Measurements from ENCODE around the gene MYO1G.
"Not testable (repeated sequence)": the region's sequence is repeated elsewhere in the genome, so short reads cannot be mapped to it uniquely, and the experiment has no call there.

Gene MYO1G

DNA sequence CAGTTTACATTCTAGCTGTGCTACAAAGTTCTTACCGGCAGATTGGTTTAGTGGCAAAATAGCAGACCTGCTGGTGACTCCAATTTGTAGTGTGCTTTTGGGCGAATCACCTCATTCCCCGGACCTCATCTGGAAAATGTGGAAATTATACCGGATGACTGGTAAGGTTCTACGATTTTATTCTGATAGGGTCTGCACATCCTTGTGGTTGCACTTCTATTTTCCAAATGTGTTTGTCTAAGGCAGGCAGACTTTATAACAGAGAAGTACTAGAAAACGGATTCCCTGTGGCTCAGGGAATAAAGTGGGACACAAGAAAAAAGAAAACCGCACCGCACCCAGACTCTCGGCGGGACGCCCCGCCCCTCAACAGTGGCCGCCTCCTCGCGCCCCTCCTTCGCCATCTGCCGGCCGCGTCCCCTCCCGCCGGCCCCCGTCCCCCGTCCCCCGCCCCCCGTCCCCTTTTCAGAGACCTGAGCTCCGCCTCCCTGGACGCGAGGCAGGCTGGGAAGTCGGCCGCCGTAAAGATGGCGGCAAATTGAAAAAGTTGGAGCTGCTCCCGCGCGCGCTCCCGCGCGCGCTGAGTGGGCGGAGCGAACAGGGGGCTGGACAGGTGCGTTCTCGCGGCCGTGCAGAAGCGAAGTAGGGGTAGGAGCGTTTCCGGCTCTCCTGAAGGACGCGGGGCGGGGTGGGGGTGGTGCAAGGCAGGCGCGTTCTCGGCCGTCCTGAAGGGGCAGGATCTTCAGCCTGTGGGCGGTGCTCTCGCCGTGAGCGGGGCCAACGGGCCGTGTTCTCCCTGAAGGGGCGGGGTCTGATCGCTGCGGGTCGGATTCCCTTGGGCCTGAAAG, 20.7 kb upstream of the MYO1G start:
- DNase-seq (ENCODE audit: low read depth in 2 of 2): peak; percentile 98

DNA sequence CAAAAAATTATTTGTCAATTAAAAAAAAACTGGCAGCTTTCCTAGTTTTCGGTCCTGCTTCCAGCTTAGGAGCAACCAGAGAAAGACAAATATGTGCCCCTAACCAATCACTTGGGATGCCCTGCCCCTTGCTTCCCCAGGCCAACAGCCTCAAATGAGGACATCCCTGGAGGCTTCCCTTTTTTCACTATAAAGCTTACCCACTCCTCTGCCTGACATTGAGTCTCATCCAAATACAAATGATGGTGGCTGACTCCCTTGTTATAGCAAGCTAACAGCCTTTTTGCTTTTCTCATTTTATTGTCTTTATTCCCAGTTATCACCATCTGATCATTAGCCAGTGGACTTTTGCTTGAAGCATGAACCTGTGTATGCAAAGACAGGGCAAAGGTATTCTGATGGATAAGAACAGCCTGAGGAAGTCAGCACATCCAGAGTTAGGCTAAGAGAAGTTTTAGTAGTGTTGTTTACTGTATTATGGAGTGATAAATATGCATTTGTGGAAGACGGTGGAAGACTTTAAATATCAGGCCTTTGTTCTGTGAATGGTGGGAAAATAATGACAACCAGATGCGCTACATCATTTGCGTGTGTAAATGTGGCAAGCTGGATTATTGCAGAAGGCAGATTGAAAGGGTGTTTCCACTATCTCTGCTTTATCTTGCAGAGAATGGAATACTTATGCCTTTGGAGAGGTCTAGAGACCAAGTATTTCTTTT, 19.5 kb upstream of the MYO1G start:
- DNase-seq (ENCODE audit: low read depth in 2 of 2): no peak

DNA sequence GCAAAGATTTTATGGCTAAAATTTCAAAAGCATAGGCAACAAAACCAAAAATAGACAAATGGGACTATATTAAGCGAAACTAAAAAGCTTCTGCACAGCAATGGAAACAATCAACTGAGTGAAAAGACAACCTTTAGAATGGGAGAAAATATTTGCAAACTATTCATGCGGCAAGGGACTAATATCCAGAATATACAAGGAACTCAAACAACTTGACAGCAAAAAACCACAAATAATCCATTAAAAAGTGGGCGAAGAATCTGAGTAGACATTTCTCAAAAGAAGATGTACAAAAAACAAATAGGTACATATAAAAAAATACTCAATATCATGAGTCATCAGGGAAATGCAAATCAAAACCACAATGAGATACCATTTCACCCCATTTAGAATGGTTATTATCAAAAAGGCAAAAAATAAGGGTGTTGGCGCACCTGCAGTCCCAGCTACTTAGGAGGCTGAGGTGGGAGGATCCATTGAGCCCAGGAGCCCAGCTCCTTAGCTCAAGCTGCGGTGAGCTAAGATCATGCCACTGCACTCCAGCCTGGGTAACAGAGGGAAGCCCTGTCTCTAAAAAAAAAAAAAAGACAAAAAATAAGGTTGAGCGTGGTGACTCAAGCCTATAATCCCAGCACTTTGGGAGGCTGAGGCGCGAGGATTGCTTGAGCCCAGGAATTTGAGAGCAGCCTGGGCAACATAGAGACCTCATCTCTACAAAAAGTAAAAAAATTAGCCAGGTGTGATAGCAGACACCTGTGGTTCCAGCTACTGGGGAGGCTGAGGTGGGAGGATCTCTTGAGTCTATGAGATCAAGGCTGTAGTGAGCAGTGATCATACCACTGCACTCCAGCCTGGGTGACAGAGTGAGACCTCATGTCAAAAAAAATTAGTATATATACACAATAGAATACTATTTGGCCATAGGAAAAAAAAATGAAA, 17.0 kb upstream of the MYO1G start:
- DNase-seq (ENCODE audit: low read depth in 2 of 2): no peak

DNA sequence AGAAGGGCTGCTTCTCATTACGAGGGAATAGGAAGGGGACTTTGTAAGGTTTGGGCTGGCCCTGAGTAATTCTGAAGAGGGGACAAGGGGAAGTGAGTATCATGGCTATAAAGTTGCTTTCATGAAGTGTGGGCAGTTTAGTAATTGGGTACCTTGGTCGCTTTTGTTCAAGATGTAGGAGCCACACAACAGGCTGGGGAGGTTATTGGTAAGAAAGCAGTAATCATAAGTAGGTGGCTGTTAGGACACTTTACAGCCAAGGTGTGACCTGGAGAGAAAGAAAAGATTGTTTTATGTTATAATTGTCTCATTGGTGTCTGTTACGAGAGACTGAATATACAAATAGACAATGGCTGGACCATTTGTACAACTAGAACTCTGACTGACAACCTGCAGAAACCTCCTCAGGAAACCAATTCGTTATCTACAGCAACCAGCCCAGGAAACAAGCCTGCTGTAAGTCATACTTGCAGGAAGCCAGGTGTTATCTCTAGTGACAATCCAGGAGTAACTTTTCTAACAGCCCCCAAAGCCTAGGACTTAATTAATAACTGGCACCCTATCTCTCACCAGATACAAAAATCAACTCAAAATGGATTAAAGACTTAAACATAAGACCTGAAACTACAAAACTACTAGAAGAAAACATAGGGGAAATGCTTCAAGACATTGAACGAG, 16.2 kb upstream of the MYO1G start:
- DNase-seq (ENCODE audit: low read depth in 2 of 2): no peak

DNA sequence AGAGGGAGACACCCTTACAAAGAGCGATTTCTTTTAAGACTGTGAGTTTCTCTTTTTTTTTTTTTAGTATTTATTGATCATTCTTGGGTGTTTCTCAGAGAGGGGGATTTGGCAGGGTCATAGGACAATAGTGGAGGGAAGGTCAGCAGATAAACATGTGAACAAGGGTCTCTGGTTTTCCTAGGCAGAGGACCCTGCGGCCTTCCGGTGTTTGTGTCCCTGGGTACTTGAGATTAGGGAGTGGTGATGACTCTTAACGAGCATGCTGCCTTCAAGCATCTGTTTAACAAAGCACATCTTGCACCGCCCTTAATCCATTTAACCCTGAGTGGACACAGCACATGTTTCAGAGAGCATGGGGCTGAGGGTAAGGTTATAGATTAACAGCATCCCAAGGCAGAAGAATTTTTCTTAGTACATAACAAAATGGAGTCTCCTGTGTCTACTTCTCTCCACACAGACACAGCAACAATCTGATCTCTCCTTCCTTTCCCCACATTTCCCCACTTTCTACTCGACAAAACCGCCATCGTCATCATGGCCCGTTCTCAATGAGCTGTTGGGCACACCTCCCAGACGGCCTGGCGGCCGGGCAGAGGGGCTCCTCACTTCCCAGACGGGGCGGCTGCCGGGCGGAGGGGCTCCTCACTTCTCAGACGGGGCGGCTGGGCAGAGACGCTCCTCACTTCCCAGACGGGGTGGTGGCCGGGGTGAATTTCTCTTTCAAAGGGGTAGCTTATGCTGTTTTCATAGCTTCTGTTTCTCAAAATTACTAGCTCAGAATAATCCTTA, 13.4 kb upstream of the MYO1G start:
- DNase-seq (ENCODE audit: low read depth in 2 of 2): not testable (repeated sequence)

DNA sequence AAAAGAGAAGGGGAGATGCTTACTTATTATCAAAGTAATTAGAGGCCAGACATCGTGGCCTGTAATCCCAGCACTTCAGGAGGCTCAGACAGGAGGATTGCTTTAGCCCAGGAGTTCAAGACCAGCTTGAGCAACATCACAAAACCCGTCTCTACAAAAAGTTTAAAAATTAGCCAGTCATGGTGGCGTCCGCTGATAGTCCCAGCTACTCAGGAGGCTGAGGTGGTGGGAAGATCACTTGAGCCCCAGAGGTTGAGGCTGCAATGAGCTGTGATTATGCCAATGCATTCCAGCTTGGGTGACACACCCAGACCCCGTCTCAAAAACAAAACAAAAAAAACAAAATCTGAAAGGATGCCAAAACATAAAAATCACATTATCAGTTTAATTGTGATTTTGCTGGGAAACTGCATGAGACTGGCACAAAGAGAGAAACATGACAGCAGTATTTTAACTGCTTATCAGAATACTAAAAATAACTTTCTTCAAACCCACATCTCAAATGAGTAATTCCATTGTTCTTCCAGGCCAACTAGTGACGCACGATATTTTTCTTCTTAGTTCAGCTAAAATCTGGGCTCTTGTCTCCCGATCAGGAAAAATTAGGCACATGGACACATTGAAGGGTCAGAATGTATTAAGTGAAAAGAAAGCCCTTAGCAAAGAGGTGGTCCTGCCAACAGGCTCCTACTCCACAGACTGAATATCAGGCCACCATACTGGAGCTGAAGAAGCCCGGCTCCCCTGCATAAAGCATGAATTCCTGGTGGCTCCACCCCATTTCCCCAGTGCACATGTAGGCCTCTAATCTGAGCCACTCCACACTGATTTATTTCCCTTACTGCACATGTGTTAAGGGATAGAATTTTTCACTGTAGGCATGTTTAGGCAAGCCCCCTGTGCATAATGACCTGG, 11.6 kb upstream of the MYO1G start:
- no peak for DNase-seq (ENCODE audit: low read depth in 2 of 2)

DNA sequence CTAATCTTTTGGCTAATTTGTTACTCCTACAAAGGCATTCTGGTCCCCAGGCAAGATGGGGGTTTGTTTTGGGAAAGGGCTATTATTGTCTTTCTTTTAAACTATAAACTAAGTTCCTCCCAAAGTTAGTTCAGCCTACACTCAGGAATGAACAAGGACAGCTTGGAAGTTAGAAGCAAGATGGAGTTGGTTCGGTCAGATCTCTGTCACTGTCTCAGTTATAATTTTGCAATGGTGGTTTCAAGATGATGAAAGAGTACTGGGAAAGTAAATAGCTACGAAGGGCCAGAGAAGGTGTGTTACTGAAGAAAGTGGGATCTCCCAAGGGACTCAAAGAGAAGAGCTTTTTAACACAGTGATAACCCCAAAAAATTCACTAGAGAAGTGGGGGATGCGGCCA, 10.3 kb upstream of the MYO1G start:
- no peak for DNase-seq (ENCODE audit: low read depth in 2 of 2)

DNA sequence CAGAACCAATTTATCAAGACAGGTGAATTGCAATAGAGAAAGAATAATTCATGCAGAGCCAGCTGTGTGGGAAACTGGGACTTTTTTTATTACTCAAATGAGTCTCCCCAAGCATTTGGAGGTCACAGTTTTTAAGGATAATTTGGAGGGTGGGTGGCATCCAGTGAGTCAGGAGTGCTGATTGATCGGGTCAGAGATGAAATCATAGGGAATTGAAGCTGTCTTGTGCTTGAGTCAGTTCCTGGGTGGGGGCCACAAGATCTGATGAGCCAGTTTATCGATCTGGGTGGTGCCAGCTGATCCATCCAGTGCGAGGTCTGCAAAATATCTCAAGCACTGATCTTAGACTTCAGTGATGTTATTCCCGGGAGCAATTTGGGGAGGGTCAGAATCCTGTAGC, 9.9 kb upstream of the MYO1G start:
- no peak for DNase-seq (ENCODE audit: low read depth in 2 of 2)

DNA sequence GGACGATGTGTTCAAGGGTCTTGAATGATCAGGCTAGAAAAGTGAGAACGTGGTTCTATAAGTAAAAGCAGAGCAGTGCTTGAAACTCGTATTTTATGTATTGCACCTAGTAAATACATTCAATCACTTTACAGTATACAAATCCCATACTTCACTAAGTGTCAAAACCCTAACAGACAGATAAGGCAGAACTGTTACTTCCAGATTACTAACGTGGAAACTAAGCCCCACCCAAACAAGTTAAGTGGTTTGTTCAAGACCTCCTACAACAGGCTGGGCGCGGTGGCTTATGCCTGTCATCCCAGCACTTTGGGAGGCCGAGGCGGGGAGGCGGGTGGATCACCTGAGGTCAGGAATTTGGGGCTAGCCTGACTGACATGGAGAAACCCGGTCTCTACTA, 9.2 kb upstream of the MYO1G start:
- no peak for DNase-seq (ENCODE audit: low read depth in 2 of 2)

DNA sequence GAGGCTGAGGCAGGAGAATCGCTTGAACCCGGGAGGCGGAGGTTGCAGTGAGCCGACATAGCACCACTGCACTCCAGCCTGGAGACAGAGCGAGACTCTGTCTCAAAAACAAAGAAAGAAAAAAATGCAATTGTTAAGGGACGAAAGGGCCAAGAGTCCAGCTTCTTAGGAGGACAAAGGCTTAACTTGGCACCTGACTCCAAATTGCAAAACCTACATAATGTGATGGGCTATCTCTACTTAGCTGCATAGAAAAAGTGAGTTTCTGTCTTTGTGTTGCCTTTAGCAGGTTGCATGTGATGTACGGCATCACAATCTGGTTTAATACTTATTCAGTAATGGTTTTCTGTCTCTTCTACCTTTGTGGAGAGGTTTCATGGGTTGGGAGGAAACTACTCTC, 8.6 kb upstream of the MYO1G start:
- DNase-seq (ENCODE audit: low read depth in 2 of 2): no peak

DNA sequence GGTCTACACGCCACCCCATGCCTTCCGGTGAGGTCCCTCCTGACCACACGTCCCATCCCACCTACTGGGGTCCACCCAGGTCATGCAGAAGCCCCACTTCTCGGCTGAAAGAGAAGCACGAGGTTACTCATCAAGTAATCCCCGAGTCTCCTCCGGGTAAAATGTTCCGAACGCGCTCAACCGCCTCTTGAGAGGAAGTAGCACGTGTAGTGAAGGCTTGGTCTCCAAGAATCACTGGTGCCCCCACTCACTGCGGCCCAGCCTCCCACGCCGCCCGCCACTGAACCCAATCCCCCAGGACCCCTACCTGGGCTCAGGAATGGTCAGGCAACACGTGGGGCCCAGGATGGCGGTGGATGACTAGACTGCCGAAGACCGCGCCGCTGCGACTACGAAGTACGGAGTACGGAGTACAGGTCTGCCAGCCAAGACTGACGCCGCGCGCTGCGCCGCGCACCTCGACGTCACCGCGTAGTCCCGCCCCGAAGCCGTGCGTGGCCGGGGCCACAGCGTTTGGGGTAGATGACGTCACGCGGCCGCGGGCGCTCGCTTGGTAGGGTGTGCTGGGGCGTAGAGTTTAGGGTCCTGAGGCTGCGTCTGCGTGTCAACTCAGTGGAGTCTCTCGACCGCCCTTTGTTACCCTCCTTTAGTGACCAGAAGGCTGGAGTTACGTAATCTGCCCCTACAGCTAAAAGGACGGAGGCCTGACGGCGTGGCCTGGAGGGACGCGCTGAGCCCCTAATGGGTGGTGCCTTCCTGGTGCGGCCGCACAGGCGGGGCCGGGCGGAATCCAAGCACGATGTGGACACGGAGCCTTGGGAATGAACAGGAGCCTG, 7.6 kb upstream of the MYO1G start:
- peak; percentile 95 to 96 for DNase-seq (ENCODE audit: low read depth in 2 of 2)

DNA sequence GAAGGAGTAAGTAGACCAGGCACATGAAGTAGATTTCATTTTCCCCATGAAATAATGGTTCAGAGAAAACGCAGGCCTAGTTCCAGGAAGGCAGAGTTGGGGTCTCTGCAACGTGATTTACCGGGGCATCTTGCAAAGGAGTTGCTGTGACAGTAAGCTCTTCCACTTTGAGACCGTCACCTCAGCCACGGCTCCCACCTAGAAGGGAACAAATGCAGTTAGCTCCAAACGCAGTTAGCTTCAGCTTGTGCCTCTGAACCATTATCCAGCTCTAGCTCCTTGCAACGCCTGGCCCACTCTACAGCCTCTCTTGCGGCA, 7.0 kb upstream of the MYO1G start:
- no peak for DNase-seq (ENCODE audit: low read depth in 2 of 2)

DNA sequence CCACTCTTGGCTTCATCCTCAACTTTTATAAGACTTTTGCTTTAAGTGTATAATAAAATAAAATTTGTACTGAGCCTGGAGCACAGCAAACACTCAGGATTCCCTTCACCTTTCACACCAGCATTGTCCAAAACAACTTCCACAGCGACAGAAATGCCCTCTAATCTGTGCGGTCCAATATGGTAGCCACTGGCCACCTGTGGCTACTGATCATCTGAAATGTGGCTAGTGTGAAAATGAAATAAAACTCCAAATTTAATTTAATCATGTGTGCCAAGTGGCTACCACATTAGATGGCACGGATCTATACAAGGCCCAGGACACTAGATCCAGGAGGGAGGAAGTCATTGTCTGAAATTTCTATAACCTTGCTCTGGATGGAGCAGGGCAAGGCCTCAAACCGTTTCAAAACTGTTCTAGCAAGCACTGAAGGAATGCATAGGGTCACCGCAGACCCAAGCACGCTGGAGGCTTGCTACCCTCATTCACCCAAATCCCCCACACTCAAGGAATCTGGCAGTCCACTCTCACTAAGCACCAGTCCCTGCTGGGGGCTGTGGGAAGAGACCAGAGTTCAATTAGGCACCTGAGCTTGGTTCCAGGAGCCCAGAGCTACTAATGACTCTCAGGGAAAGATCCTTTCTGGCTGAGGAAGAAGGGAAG, 6.3 kb upstream of the MYO1G start:
- no peak for DNase-seq (ENCODE audit: low read depth in 2 of 2)

DNA sequence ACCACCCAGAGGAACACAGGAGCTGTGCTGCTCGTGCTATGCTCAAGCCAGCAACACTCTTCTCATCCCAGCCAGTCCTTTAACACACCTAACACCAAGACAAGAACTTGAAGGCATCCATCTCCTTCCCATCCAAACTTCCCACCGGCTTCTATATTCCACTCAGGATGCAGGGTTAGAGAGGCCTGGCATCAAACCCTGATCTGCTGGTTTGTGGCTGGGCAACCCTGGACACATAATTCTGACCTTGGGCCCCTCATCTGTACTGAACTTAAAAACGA, 5.6 kb upstream of the MYO1G start:
- no peak for DNase-seq (ENCODE audit: low read depth in 2 of 2)

DNA sequence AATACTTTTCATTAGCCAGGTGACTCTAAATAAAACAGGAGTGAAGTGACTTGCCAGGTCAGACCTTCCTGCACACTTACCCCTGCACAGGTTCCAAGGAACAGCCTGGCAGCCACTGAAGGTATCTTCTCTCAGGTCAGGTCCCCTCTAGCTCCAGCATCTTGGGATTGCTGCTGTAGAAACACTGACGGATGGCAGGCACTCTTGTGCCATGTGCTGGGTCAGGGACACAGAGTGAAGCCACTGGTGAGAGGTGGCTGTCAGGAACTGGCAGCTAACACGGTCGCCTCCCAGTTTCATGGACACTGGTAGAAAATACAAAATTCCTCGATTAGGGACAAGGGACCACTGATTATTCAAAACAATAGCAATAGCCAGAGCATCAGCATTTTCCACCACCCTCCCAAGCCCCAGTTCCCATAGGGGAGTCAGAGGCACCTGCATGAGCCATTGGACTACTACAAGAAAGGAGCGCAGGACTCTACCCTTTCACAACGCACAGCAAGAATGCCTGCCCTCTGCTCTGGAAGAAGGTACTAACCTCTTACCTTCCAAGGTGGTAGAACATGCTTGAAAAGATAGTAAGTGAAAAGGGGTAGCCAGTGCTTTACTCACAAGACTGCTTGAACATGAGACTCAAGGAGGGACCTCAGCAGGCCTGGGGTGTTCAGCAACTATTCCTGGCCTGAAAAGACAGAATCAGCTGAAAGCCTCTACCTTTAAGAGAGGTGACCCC, 5.1 kb upstream of the MYO1G start:
- no peak for DNase-seq (ENCODE audit: low read depth in 2 of 2)

DNA sequence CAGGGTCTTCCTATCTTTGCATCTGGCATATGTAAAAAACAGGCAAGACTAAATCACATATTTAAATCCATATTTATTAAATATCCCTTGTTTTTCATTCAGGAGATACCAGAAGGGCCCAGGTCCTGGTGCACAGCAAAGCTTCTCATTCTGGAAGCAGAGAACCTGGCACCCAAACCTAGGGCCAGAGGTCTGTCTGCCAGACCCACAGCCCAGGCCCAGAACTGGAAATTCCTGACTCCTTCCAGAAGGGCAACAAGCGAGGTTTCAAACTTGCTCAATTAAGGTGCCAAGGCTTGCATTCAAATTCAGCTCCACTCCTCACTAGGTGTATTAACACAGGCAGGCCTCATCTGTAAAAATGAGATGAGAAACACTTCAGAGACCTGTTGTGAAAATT, 4.2 kb upstream of the MYO1G start:
- no peak for DNase-seq (ENCODE audit: low read depth in 2 of 2)

DNA sequence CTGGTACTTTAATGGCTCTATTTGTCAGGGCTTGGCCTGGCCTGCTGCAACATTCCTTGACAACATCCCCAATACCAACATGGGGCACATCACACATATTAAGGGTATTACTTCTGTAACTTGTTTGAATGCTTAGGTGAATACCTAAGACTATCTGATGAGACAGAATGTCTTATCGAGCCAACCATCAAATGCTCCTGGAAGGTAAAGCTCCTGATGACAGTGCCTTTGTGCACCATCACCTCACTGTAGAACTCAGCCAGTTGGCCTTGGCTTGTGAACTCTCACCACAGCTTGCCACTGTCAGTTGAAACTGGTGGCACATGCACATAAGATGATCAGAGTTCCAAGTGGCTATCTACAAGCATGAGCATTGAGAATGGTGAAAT, 3.7 kb upstream of the MYO1G start:
- no peak for DNase-seq (ENCODE audit: low read depth in 2 of 2)
